HT1080 (cell line): ENCODE results near the gene DHCR24. TPM values are rescaled to one million over a fixed set of nuclear protein-coding genes. Genes with fewer than 3 reads are reported as not detected.

Source experiments
- DNase-seq: peaks from one replicate; pipeline ENCODE4 v3.0.0-alpha.2; 2015; ENCODE audit warnings: low read depth
- total RNA-seq: library from RNA; depleted of rRNA; stranded (reverse); fragments of >200 nt; shearing (Covaris generic); gene quantifications from 2 replicates; pipeline ENCODE4 v1.2.3, GENCODE V29; 2014

The DHCR24 gene
- total RNA-seq, 1 experiment from 2014 or later = 213 TPM

GRCh38 chr1:54818461-54819194 lies 68.4 kb downstream of the DHCR24 start:
- no peak for DNase-seq

GRCh38 chr1:54816951-54817350 lies 70.0 kb downstream of the DHCR24 start:
- no peak for DNase-seq

GRCh38 chr1:54816130-54816529 lies 70.9 kb downstream of the DHCR24 start:
- no peak for DNase-seq

- DNase-seq = no peak
Observed at GRCh38 chr1:54815086-54815876, 71.7 kb downstream of the DHCR24 start.

GRCh38 chr1:54814571-54814970 lies 72.4 kb downstream of the DHCR24 start:
- DNase-seq = no peak

- DNase-seq = no peak
Observed at GRCh38 chr1:54814126-54814498, 72.9 kb downstream of the DHCR24 start.

- no peak for DNase-seq
Observed at GRCh38 chr1:54813485-54814125, 73.4 kb downstream of the DHCR24 start.

GRCh38 chr1:54812801-54813484 lies 74.1 kb downstream of the DHCR24 start:
- no peak for DNase-seq

GRCh38 chr1:54811739-54812655 lies 75.0 kb downstream of the DHCR24 start:
- no peak for DNase-seq

- no peak for DNase-seq
Observed at GRCh38 chr1:54811066-54811465, 75.9 kb downstream of the DHCR24 start.

GRCh38 chr1:54810153-54810942 lies 76.6 kb downstream of the DHCR24 start:
- DNase-seq = peak; percentile 56

GRCh38 chr1:54809496-54810074 lies 77.4 kb downstream of the DHCR24 start:
- no peak for DNase-seq

- no peak for DNase-seq
Observed at GRCh38 chr1:54808443-54809207, 78.4 kb downstream of the DHCR24 start.

- no peak for DNase-seq
Observed at GRCh38 chr1:54807756-54808155, 79.2 kb downstream of the DHCR24 start.

- DNase-seq = peak; percentile 75
Observed at GRCh38 chr1:54806931-54807611, 79.9 kb downstream of the DHCR24 start.

- no peak for DNase-seq
Observed at GRCh38 chr1:54805981-54806381, 81.0 kb downstream of the DHCR24 start.

GRCh38 chr1:54805466-54805865 lies 81.5 kb downstream of the DHCR24 start:
- DNase-seq = no peak
